Mononuclear cell (primary cell): ENCODE measurements around the gene ARPC1A. TPM values are rescaled to one million over a fixed set of nuclear protein-coding genes. Genes with fewer than 3 reads are reported as not detected.
"Not testable (repeated sequence)": the region's sequence is repeated elsewhere in the genome, so short reads cannot be mapped to it uniquely, and the experiment has no call there.

ENCODE experiments used
- H3K27me3 ChIP-seq: 2 replicates; pipeline ENCODE4 v1.6.0; 2011; ENCODE audit warnings: low read length, control low read depth; ENCODE audit not compliant: insufficient read depth
- H3K4me1 ChIP-seq: 2 replicates; pipeline ENCODE4 v1.5.1; 2011; ENCODE audit warnings: mild to moderate bottlenecking, low read length, control low read depth; ENCODE audit not compliant: insufficient read depth
- H3K4me3 ChIP-seq: 2 replicates; pipeline ENCODE4 v1.5.1; 2011; ENCODE audit warnings: mild to moderate bottlenecking, low read length, moderate library complexity
- H3K9me3 ChIP-seq: 2 replicates; pipeline ENCODE4 v1.5.1; 2011; ENCODE audit warnings: low read depth, mild to moderate bottlenecking, control low read depth, low read length
- total RNA-seq: library from RNA; depleted of rRNA; stranded (reverse); fragments of >200 nt; gene quantifications from one replicate; pipeline ENCODE4 v1.2.3, GENCODE V29; 2012

The ARPC1A gene
- total RNA-seq, 1 donor: 28.8 TPM

GRCh38 chr7:99398891-99399445 is 73.3 kb downstream of the ARPC1A start:
- Histone ChIP-seq H3K27me3 (no peaks in the 10 kb centered on the region), H3K4me3 (no peak overlapping the region), H3K4me1 (peaks cover 4% of the 10 kb centered on the region), H3K9me3 (no peaks in the 10 kb centered on the region)

GRCh38 chr7:99399597-99399996 is 73.9 kb downstream of the ARPC1A start:
- Histone ChIP-seq H3K9me3 (no peaks in the 10 kb centered on the region), H3K4me1 (no peaks in the 10 kb centered on the region), H3K27me3 (no peaks in the 10 kb centered on the region), H3K4me3 (no peak overlapping the region)

GRCh38 chr7:99402854-99403253 is 77.2 kb downstream of the ARPC1A start:
- no peak overlapping the region for H3K4me3 ChIP-seq
- H3K9me3 ChIP-seq: no peaks in the 10 kb centered on the region
- peaks cover 16% of the 10 kb centered on the region for H3K4me1 ChIP-seq
- H3K27me3 ChIP-seq: no peaks in the 10 kb centered on the region

GRCh38 chr7:99403764-99404163 is 78.1 kb downstream of the ARPC1A start:
- no peaks in the 10 kb centered on the region for H3K9me3 ChIP-seq
- no peak overlapping the region for H3K4me3 ChIP-seq
- peaks cover 20% of the 10 kb centered on the region for H3K4me1 ChIP-seq
- H3K27me3 ChIP-seq: no peaks in the 10 kb centered on the region

- Histone ChIP-seq H3K4me1 (peaks cover 20% of the 10 kb centered on the region), H3K9me3 (no peaks in the 10 kb centered on the region), H3K27me3 (no peaks in the 10 kb centered on the region), H3K4me3 (no peak overlapping the region)
These were observed 78.7 kb downstream of the ARPC1A start for GRCh38 chr7:99404235-99404976.

- H3K27me3 ChIP-seq: no peaks in the 10 kb centered on the region
- no peaks in the 10 kb centered on the region for H3K9me3 ChIP-seq
- peaks cover 26% of the 10 kb centered on the region for H3K4me1 ChIP-seq
- no peak overlapping the region for H3K4me3 ChIP-seq
These were observed 79.3 kb downstream of the ARPC1A start for GRCh38 chr7:99404977-99405320.

- Histone ChIP-seq H3K4me3 (no peak overlapping the region), H3K9me3 (no peaks in the 10 kb centered on the region), H3K4me1 (peaks cover 31% of the 10 kb centered on the region), H3K27me3 (no peaks in the 10 kb centered on the region)
These were observed 80.9 kb downstream of the ARPC1A start for GRCh38 chr7:99406557-99406956.

GRCh38 chr7:99407872-99408378 is 82.2 kb downstream of the ARPC1A start:
- Histone ChIP-seq H3K9me3 (no peaks in the 10 kb centered on the region), H3K27me3 (no peaks in the 10 kb centered on the region), H3K4me1 (peaks cover 31% of the 10 kb centered on the region), H3K4me3 (peak overlapping the region; percentile 87)

- Histone ChIP-seq H3K4me1 (peaks cover 31% of the 10 kb centered on the region), H3K27me3 (no peaks in the 10 kb centered on the region), H3K9me3 (no peaks in the 10 kb centered on the region), H3K4me3 (peak within 1 kb of the TSS; percentile 87)
These were observed 82.9 kb downstream of the ARPC1A start, which contains the start of the genes BUD31 and PDAP1 for GRCh38 chr7:99408379-99409191. BUD31 (plus strand) TSS chr7:99408969; CDS start chr7:99411093, 2,124 bp downstream. PDAP1 (minus strand) TSS chr7:99408597; CDS start chr7:99408548, 49 bp downstream.

- Histone ChIP-seq H3K27me3 (no peaks in the 10 kb centered on the region), H3K4me1 (peaks cover 31% of the 10 kb centered on the region), H3K9me3 (no peaks in the 10 kb centered on the region), H3K4me3 (peak overlapping the region; percentile 87)
These were observed 83.5 kb downstream of the ARPC1A start for GRCh38 chr7:99409192-99409572.

GRCh38 chr7:99409806-99410205 is 84.1 kb downstream of the ARPC1A start:
- H3K9me3 ChIP-seq: no peaks in the 10 kb centered on the region
- peak overlapping the region; percentile 87 for H3K4me3 ChIP-seq
- H3K4me1 ChIP-seq: peaks cover 31% of the 10 kb centered on the region
- H3K27me3 ChIP-seq: no peaks in the 10 kb centered on the region

- no peaks in the 10 kb centered on the region for H3K9me3 ChIP-seq
- peaks cover 31% of the 10 kb centered on the region for H3K4me1 ChIP-seq
- H3K27me3 ChIP-seq: no peaks in the 10 kb centered on the region
- H3K4me3 ChIP-seq: no peak overlapping the region
These were observed 84.9 kb downstream of the ARPC1A start for GRCh38 chr7:99410635-99411034.

GRCh38 chr7:99415513-99416127 is 89.9 kb downstream of the ARPC1A start:
- H3K27me3 ChIP-seq, H3K4me1 ChIP-seq, H3K4me3 ChIP-seq, H3K9me3 ChIP-seq: not testable (repeated sequence)
